HAP-1 (cell line): ENCODE results near the gene WDR17.

ENCODE experiments used
- DNase-seq, 2 experiments: peaks; one replicate each; pipeline ENCODE4 v3.0.0-alpha.2; 2016 to 2020; ENCODE audit warnings: low spot score in 2 of 2
- H3K27me3 ChIP-seq: fragments of 250-450 bp; sonication (Bioruptor Pico); 2 replicates; pipeline ENCODE4 v1.5.1; 2020; ENCODE audit warnings: low read depth, mild to moderate bottlenecking, moderate library complexity
- H3K36me3 ChIP-seq: fragments of 250-450 bp; sonication (Bioruptor Pico); replicated peaks from 2 replicates; pipeline ENCODE4 v1.5.1; 2020; ENCODE audit warnings: mild to moderate bottlenecking
- H3K4me1 ChIP-seq: fragments of 250-450 bp; sonication (Bioruptor Pico); 2 replicates; pipeline ENCODE4 v1.5.1; 2020; ENCODE audit warnings: mild to moderate bottlenecking
- H3K4me3 ChIP-seq: fragments of 250-450 bp; sonication (Bioruptor Pico); 2 replicates; pipeline ENCODE4 v1.5.1; 2020; ENCODE audit warnings: mild to moderate bottlenecking, moderate library complexity
- H3K9me3 ChIP-seq: fragments of 250-450 bp; sonication (Bioruptor Pico); 2 replicates; pipeline ENCODE4 v1.5.1; 2020; ENCODE audit warnings: mild to moderate bottlenecking, moderate library complexity
- in situ Hi-C: fragments of 300-500 bp; cut with MboI; formaldehyde crosslinking; loops from 3 replicates; pipeline ENCODE4 v1.14.3; 2020; ENCODE audit warnings: low sequenced_read_pairs, inconsistent platforms, mixed read lengths

WDR17 gene

GRCh38 chr4:176048631-176049030 is 17.0 kb upstream of the WDR17 start:
- no peak overlapping the region for H3K4me3 ChIP-seq
- H3K27me3 ChIP-seq, result no peaks in the 10 kb centered on the region
- in situ Hi-C loops, result loop anchor here (25.0 kb wide), 1 partner anchor 289 kb away; no protein-coding TSS in a partner anchor
- DNase-seq, result no peak
- H3K9me3 ChIP-seq, result no peaks in the 10 kb centered on the region
- no peaks in the 10 kb centered on the region for H3K36me3 ChIP-seq
- H3K4me1 ChIP-seq, result no peaks in the 10 kb centered on the region

GRCh38 chr4:176052744-176053143 is 12.9 kb upstream of the WDR17 start:
- Histone ChIP-seq H3K27me3 (no peaks in the 10 kb centered on the region), H3K9me3 (no peaks in the 10 kb centered on the region), H3K4me3 (no peak overlapping the region), H3K36me3 (no peaks in the 10 kb centered on the region), H3K4me1 (no peaks in the 10 kb centered on the region)
- in situ Hi-C loops, result no loop called here
- DNase-seq, result no peak

- Histone ChIP-seq H3K36me3 (no peaks in the 10 kb centered on the region), H3K9me3 (no peaks in the 10 kb centered on the region)
- in situ Hi-C loops, result no loop called here
These were observed 11.9 kb upstream of the WDR17 start for GRCh38 chr4:176053785-176054184.

GRCh38 chr4:176054942-176055341 is 10.7 kb upstream of the WDR17 start:
- DNase-seq, result peak in 1 of 2 experiments; percentile 38
- Histone ChIP-seq H3K9me3 (no peaks in the 10 kb centered on the region), H3K36me3 (no peaks in the 10 kb centered on the region), H3K4me1 (no peaks in the 10 kb centered on the region), H3K4me3 (no peak overlapping the region), H3K27me3 (no peaks in the 10 kb centered on the region)
- in situ Hi-C loops, result no loop called here

More at GRCh38 chr4:176053785-176054184, 11.9 kb upstream of the WDR17 start:
- Histone ChIP-seq H3K27me3 (no peaks in the 10 kb centered on the region), H3K4me1 (no peaks in the 10 kb centered on the region), H3K4me3 (no peak overlapping the region)
- DNase-seq, result no peak

GRCh38 chr4:176063718-176064117 is 1.9 kb upstream of the WDR17 start:
- H3K4me1 ChIP-seq, result peaks cover 2% of the 10 kb centered on the region; the same call in 1 of the 2 replicates
- no peaks in the 10 kb centered on the region for H3K9me3 ChIP-seq
- no peak overlapping the region for H3K4me3 ChIP-seq
- no peaks in the 10 kb centered on the region for H3K36me3 ChIP-seq
- DNase-seq, result no peak
- in situ Hi-C loops, result no loop called here
- H3K27me3 ChIP-seq, result no peaks in the 10 kb centered on the region

GRCh38 chr4:176064539-176064938 is 1.1 kb upstream of the WDR17 start:
- Histone ChIP-seq H3K4me3 (no peak overlapping the region), H3K36me3 (no peaks in the 10 kb centered on the region), H3K4me1 (peaks cover 2% of the 10 kb centered on the region; the same call in 1 of the 2 replicates), H3K9me3 (no peaks in the 10 kb centered on the region), H3K27me3 (no peaks in the 10 kb centered on the region)
- DNase-seq, result no peak
- in situ Hi-C loops, result no loop called here

- peak overlapping the region; percentile 49 for H3K4me3 ChIP-seq
- H3K4me1 ChIP-seq, result peaks cover 2% of the 10 kb centered on the region; the same call in 1 of the 2 replicates
These were observed 1.1 kb downstream of the WDR17 start for GRCh38 chr4:176066757-176067156.

GRCh38 chr4:176077561-176077960 is 11.9 kb downstream of the WDR17 start:
- Histone ChIP-seq H3K4me3 (no peak overlapping the region), H3K36me3 (no peaks in the 10 kb centered on the region), H3K27me3 (no peaks in the 10 kb centered on the region), H3K4me1 (no peaks in the 10 kb centered on the region), H3K9me3 (no peaks in the 10 kb centered on the region)
- no peak for DNase-seq
- in situ Hi-C loops, result no loop called here

More at GRCh38 chr4:176066757-176067156, 1.1 kb downstream of the WDR17 start:
- Histone ChIP-seq H3K27me3 (no peaks in the 10 kb centered on the region), H3K9me3 (no peaks in the 10 kb centered on the region), H3K36me3 (no peaks in the 10 kb centered on the region)
- no peak for DNase-seq
- in situ Hi-C loops, result no loop called here

GRCh38 chr4:176084769-176085168 is 19.1 kb downstream of the WDR17 start:
- Histone ChIP-seq H3K27me3 (no peaks in the 10 kb centered on the region), H3K4me3 (no peak overlapping the region), H3K36me3 (no peaks in the 10 kb centered on the region), H3K4me1 (peaks cover 3% of the 10 kb centered on the region; the same call in 1 of the 2 replicates), H3K9me3 (no peaks in the 10 kb centered on the region)
- in situ Hi-C loops, result no loop called here
- DNase-seq, result no peak

GRCh38 chr4:176090115-176090514 is 24.5 kb downstream of the WDR17 start:
- peaks cover 3% of the 10 kb centered on the region; the same call in 1 of the 2 replicates for H3K9me3 ChIP-seq
- no peak overlapping the region for H3K4me3 ChIP-seq
- H3K4me1 ChIP-seq, result peaks cover under 1% of the 10 kb centered on the region; the same call in 1 of the 2 replicates
- no peak for DNase-seq
- in situ Hi-C loops, result no loop called here
- H3K36me3 ChIP-seq, result no peaks in the 10 kb centered on the region
- no peaks in the 10 kb centered on the region for H3K27me3 ChIP-seq

GRCh38 chr4:176099314-176099713 is 33.7 kb downstream of the WDR17 start:
- H3K36me3 ChIP-seq, result no peaks in the 10 kb centered on the region
- H3K4me3 ChIP-seq, result no peak overlapping the region
- DNase-seq, result no peak
- no peaks in the 10 kb centered on the region for H3K4me1 ChIP-seq
- H3K27me3 ChIP-seq, result no peaks in the 10 kb centered on the region
- in situ Hi-C loops, result no loop called here
- H3K9me3 ChIP-seq, result no peaks in the 10 kb centered on the region

- in situ Hi-C loops, result no loop called here
- no peaks in the 10 kb centered on the region for H3K4me1 ChIP-seq
- no peak overlapping the region for H3K4me3 ChIP-seq
- no peak for DNase-seq
- no peaks in the 10 kb centered on the region for H3K27me3 ChIP-seq
- no peaks in the 10 kb centered on the region for H3K36me3 ChIP-seq
- no peaks in the 10 kb centered on the region for H3K9me3 ChIP-seq
These were observed 36.9 kb downstream of the WDR17 start for GRCh38 chr4:176102414-176103063.

GRCh38 chr4:176107695-176108094 is 42.1 kb downstream of the WDR17 start:
- in situ Hi-C loops, result no loop called here
- Histone ChIP-seq H3K27me3 (no peaks in the 10 kb centered on the region), H3K9me3 (no peaks in the 10 kb centered on the region), H3K36me3 (no peaks in the 10 kb centered on the region), H3K4me3 (no peak overlapping the region), H3K4me1 (no peaks in the 10 kb centered on the region)
- no peak for DNase-seq

GRCh38 chr4:176123710-176124407 is 58.2 kb downstream of the WDR17 start:
- H3K4me3 ChIP-seq, result no peak overlapping the region
- peak; percentile 39 to 46 for DNase-seq

More at GRCh38 chr4:176123710-176124407, 58.2 kb downstream of the WDR17 start:
- H3K36me3 ChIP-seq, result no peaks in the 10 kb centered on the region
- H3K9me3 ChIP-seq, result no peaks in the 10 kb centered on the region
- peaks cover 4% of the 10 kb centered on the region; the same call in 1 of the 2 replicates for H3K4me1 ChIP-seq
- in situ Hi-C loops, result no loop called here
- no peaks in the 10 kb centered on the region for H3K27me3 ChIP-seq
